SU-DHL-6 (cell line): Measurements from ENCODE around the gene KSR1.
A peak's percentile ranks its signal among the peaks of the same experiment; 100 is the strongest.
"Not testable (repeated sequence)": the region's sequence is repeated elsewhere in the genome, so short reads cannot be mapped to it uniquely, and the experiment has no call there.

ENCODE experiments used
- H2AFZ ChIP-seq: fragments of 200-600 bp; sonication (generic); 2 replicates; pipeline ENCODE4 v1.6.1; 2014; ENCODE audit warnings: low read depth, mild to moderate bottlenecking, moderate library complexity, mixed read lengths, antibody characterized with exemption, low read length; ENCODE audit not compliant: severe bottlenecking
- H3F3A ChIP-seq: fragments of 200-600 bp; shearing (Covaris generic); 2 replicates; pipeline ENCODE4 v1.6.0; 2016; ENCODE audit warnings: antibody characterized with exemption, mild to moderate bottlenecking; ENCODE audit not compliant: insufficient read depth
- H3K27ac ChIP-seq: fragments of 200-600 bp; sonication (generic); 2 replicates; pipeline ENCODE4 v1.5.1; 2016; ENCODE audit warnings: low read depth, mild to moderate bottlenecking, low read length, moderate library complexity, mixed read lengths
- H3K27me3 ChIP-seq: fragments of 200-600 bp; sonication (generic), shearing (Covaris generic); 2 replicates; pipeline ENCODE4 v1.6.0; 2014; ENCODE audit warnings: mild to moderate bottlenecking, low read length
- H3K36me3 ChIP-seq: fragments of 200-600 bp; sonication (generic); 2 replicates; pipeline ENCODE4 v1.6.1; 2014; ENCODE audit warnings: mild to moderate bottlenecking, low read length, mixed read lengths
- H3K4me2 ChIP-seq: fragments of 300-600, 200-600 bp; shearing (Covaris generic), sonication (generic); 2 replicates; pipeline ENCODE4 v1.6.0; 2014; ENCODE audit warnings: low read length, low read depth, mild to moderate bottlenecking; ENCODE audit not compliant: poor library complexity, severe bottlenecking
- H3K4me3 ChIP-seq: fragments of 200-600 bp; sonication (generic); 2 replicates; pipeline ENCODE4 v1.5.1; 2014; ENCODE audit warnings: antibody characterized with exemption, low read length, mild to moderate bottlenecking, mixed read lengths; ENCODE audit not compliant: insufficient read depth, poor library complexity, severe bottlenecking
- H3K79me2 ChIP-seq: fragments of 200-600 bp; sonication (generic); 2 replicates; pipeline ENCODE4 v1.6.1; 2014; ENCODE audit warnings: mild to moderate bottlenecking, low read length, moderate library complexity; ENCODE audit not compliant: insufficient read depth
- H3K9ac ChIP-seq: fragments of 200-600 bp; sonication (generic); 2 replicates; pipeline ENCODE4 v1.7.0; 2014; ENCODE audit warnings: mild to moderate bottlenecking, low read length
- H3K9me2 ChIP-seq: fragments of 200-600 bp; sonication (generic); replicated peaks from 2 replicates; pipeline ENCODE4 v1.6.1; 2014; ENCODE audit warnings: low read length; ENCODE audit not compliant: insufficient read depth
- H3K9me3 ChIP-seq: fragments of 200-600 bp; sonication (generic); 2 replicates; pipeline ENCODE4 v1.6.1; 2014; ENCODE audit warnings: low read length, mixed read lengths; ENCODE audit not compliant: insufficient read depth
- H4K20me1 ChIP-seq: fragments of 200-600 bp; sonication (generic); 2 replicates; pipeline ENCODE4 v1.6.1; 2014; ENCODE audit warnings: low read depth, mild to moderate bottlenecking, antibody characterized with exemption, low read length, moderate library complexity, mixed read lengths
- CTCF ChIP-seq: fragments of 200-600 bp; sonication (generic); IDR thresholded peaks from one replicate; pipeline ENCODE4 v1.5.1; 2017; ENCODE audit warnings: antibody characterized with exemption, mild to moderate bottlenecking, low read length, moderate library complexity; ENCODE audit not compliant: insufficient read depth, poor library complexity, severe bottlenecking
- EZH2phosphoT487 ChIP-seq: fragments of 200-600 bp; sonication (generic), shearing (Covaris generic); conservative IDR thresholded peaks from 2 replicates; pipeline ENCODE4 v1.6.1; 2018; ENCODE audit warnings: mild to moderate bottlenecking, antibody characterized with exemption, low read length, moderate library complexity, mixed read lengths

The KSR1 gene

DNA sequence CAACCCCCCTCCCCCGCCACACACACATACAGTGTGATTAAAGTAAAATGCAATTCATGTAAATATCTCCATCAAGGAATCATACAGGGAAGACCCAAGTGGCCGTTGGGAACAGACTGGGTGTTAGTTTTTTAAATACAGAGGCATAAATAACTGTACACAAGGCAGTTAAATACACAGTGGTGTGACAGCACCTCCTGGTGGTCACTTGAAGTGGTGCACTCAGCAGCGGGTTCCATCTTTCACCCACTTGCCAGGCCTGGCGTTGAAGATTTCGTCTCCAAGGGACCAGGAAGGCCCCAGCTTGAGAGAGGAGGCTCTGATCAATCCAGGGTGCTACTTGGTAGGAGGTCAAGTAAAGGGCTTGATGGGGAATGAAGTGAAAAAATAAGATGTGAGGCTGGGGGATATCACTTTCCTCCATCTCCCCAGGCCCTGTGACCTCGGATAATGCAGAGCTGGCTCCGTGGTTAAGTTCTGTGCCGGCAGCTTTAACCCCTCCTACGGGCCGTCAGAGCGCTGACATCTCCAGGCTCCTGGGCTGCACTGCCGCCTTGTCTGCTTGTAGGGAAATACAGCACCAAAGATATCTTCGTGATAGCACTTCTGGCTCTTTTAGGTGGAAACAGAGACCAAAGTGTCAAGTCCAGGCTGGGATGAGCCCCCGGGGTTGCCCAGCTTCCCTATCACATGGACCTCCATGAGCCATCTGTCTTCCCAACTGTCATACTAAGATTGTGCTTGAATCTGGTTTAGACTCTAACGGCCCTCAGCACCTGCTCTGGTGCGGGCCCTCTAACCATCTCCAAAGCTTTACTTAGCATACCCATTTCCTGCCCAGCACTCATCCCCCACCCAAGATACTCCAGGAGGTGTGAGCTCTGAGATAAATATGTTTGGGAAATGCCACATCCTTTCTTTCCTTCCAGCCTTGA is 195.4 kb downstream of the KSR1 start:
- Histone ChIP-seq H3F3A (no peaks in the 10 kb centered on the region), H3K4me2 (no peak overlapping the region), H3K9ac (no peak overlapping the region), H3K36me3 (no peaks in the 10 kb centered on the region), H3K9me3 (no peaks in the 10 kb centered on the region), H3K27me3 (no peaks in the 10 kb centered on the region), H3K9me2 (no peaks in the 10 kb centered on the region), H3K79me2 (no peaks in the 10 kb centered on the region), H3K27ac (no peak overlapping the region), H3K4me3 (no peak overlapping the region), H4K20me1 (no peaks in the 10 kb centered on the region), H2AFZ (no peak overlapping the region)
- TF ChIP-seq EZH2phosphoT487 (no peak), CTCF (peak; percentile 51)

- not testable (repeated sequence) for H3F3A ChIP-seq, H3K4me2 ChIP-seq, H3K27ac ChIP-seq, H3K36me3 ChIP-seq, H3K9me2 ChIP-seq, H3K27me3 ChIP-seq, H4K20me1 ChIP-seq, H3K9me3 ChIP-seq, H3K9ac ChIP-seq, H3K79me2 ChIP-seq, H3K4me3 ChIP-seq, H2AFZ ChIP-seq
Measured at GRCh38 chr17:27653449-27653971, 197.3 kb downstream of the KSR1 start.

- Histone ChIP-seq H3K36me3 (no peaks in the 10 kb centered on the region), H3K4me2 (no peak overlapping the region), H4K20me1 (no peaks in the 10 kb centered on the region), H3F3A (no peaks in the 10 kb centered on the region), H2AFZ (peak overlapping the region; percentile 94), H3K9me3 (no peaks in the 10 kb centered on the region), H3K4me3 (no peak overlapping the region), H3K9me2 (no peaks in the 10 kb centered on the region), H3K79me2 (no peaks in the 10 kb centered on the region), H3K9ac (no peak overlapping the region), H3K27ac (no peak overlapping the region), H3K27me3 (no peaks in the 10 kb centered on the region)
- TF ChIP-seq CTCF: no peak
- TF ChIP-seq EZH2phosphoT487: no peak
Measured at GRCh38 chr17:27654136-27654535, 197.9 kb downstream of the KSR1 start.
